Peyer's patch (tissue), 4 donors: ENCODE measurements around the gene DDX39A.
"Not testable (repeated sequence)": the region's sequence is repeated elsewhere in the genome, so short reads cannot be mapped to it uniquely, and the experiment has no call there.

Source experiments
- CTCF ChIP-seq, 6 experiments: fragments of 450-650 bp in 4 of 6; fragments of 200-600 bp in 2 of 6; sonication (generic) in 1 of 6; IDR thresholded peaks; one replicate each; pipeline ENCODE4 v1.5.1; 2017 to 2019; ENCODE audit warnings: antibody characterized with exemption in 6 of 6, mild to moderate bottlenecking in 3 of 6, moderate library complexity in 1 of 6
- POLR2A ChIP-seq, 2 donors: fragments of 450-650 bp; IDR thresholded peaks; one replicate each; pipeline ENCODE4 v1.5.1; 2017; ENCODE audit warnings: antibody characterized with exemption in 2 of 2, mild to moderate bottlenecking in 2 of 2, moderate library complexity in 2 of 2

- not testable (repeated sequence) for TF ChIP-seq CTCF, POLR2A (IDR thresholded peaks at IDR 0.05)
These were observed 22.4 kb downstream of the DDX39A start for GRCh38 chr19:14396730-14397129.
